COLO668 (cell line): ENCODE results near the gene TTLL11.

Source experiments
- DNase-seq: peaks from one replicate; lab custom pipeline; 2025; ENCODE audit not compliant: unreplicated experiment; lab: John Stamatoyannopoulos, UW

Gene TTLL11

GRCh38 chr9:121818841-121819427 is 274.2 kb downstream of the TTLL11 start:
- DNase-seq: no peak

DNA sequence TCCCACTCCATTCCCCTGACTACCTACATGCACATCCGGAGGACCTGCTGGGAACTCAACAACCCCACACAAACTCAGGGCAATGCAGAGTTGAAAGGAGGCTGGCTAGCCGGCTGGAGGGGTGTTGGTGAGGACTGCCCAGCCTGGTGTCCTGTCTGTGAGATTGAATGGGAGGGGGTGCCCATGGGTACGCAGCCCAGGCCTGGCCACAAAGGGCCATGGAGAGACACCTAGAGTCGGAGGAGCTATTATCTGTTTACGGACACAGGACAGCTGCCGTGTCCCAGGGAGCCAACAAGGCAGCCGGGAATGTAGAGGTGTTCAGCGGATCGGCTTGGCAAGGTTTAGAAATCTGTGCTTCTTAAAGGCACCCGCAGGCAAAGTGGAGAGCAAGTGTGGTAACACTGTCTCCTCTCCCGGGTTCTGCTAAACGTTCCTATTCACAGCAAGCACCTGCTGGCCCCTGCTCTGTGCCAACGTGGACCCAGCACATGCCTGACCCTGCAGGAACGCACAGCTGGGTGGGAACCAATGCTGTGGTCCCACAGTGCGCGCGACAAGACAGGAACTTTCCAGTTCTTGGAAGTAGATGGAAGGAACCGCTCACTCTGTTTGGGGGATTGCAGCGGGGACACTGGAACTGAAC is 275.0 kb downstream of the TTLL11 start:
- DNase-seq: no peak

DNA sequence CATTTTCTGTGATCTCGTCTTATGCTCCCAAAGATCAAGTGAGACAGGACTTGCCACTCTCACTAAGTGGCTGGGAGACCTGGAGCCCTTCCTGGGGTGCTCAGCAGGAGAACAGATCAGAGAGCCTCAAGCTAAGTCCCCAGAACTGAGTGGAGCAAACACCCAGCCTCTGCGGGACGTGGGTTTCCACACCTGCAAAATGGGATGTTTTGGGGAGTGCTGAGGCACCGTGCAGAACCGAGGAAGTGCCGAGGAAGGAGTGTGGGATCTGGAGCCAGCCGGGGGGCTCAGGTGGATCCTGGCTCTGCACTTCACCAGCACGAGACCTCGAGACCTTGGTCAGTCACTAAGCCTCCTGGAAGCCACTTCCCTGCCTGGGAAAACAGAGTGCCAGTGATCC is 275.6 kb downstream of the TTLL11 start:
- DNase-seq: no peak

DNA sequence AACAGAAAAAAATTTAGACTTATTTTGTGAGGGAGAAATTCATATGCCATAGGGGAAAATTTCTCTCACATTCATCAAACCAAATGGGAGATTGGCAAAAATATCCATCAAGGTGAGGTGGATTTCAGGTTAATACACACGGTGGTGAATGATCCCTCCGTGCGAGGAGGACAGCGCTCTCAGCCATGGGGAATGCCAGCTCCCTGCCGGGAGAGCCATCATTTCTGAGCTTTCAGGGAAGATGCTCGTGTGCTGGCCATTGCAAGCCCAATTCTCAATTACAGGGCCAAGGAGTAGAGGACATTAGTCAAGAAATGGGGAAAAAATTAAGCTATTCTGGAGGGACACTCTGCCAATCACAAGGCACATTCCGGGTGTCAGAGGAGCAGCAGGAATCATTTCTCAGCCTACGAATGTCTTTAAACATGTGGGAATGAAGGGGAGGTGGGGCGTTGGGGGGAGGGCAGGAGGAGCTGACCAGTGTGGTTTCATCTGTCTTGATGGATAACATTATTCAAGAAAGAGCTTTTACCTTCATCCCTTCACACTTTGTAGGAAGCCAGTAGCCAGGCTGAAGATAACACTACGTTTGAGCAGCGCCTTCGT is 276.2 kb downstream of the TTLL11 start:
- DNase-seq: no peak

GRCh38 chr9:121816449-121816817 is 276.7 kb downstream of the TTLL11 start:
- no peak for DNase-seq

- no peak for DNase-seq
These were observed 277.3 kb downstream of the TTLL11 start for GRCh38 chr9:121815546-121816448.

- no peak for DNase-seq
These were observed 278.0 kb downstream of the TTLL11 start for GRCh38 chr9:121815084-121815483.

- no peak for DNase-seq
These were observed 278.5 kb downstream of the TTLL11 start for GRCh38 chr9:121814594-121814993.

DNA sequence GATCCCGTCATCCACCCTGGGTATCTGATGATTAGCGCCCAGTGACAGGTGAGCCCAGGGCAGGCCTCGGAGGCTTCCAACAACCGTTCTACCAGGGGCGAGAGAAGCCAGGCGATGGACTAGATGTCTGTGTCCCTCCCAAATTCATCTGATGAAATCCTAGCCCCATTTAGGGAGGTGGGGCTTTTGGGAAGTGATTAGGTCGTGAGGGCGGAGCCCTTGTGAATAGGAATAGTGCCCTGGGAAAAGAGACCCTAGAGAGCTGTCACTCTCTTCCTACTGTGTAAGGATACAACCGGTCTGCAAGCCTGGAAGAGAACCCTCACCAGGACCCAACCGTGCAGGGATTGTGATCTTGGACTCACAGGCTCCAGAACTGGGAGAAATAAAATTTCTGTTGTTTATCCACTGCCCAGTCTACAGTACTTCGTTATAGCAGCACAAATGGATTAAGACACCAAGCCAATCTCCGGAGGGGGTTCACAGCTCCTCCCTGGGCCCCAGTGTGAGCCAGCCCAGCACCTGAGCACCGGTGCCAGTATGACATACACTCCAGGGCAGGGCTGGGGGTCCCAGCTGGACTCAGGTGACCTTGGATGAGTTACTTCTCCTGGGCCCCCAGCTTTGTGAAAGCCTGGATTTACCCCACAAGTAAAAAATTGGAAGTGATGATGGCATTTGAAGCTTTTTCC is 279.4 kb downstream of the TTLL11 start:
- DNase-seq: no peak

- DNase-seq: no peak
These were observed 280.9 kb downstream of the TTLL11 start for GRCh38 chr9:121812159-121812735.

DNA sequence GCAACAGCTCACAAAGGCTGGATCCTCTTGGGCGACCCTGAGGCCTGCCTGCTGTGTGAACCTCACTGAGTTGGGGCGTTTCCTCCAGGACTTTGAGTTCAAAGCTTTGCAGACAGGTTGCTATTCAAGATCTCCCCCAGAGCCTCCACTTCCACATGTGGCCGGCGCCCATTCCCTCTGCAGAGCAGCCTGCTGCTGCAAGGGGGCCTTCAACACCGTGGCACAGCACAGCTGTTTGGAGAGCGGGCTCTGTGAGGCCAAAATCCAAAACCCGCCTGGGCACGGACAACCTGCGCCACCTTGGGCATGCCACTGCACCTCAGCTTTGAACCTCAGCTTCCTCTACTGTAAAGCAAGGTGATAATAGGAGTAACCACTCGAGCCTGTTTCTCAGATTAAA is 281.4 kb downstream of the TTLL11 start:
- no peak for DNase-seq

- DNase-seq: no peak
These were observed 282.0 kb downstream of the TTLL11 start for GRCh38 chr9:121811140-121811539.

GRCh38 chr9:121810489-121810888 is 282.6 kb downstream of the TTLL11 start:
- no peak for DNase-seq

GRCh38 chr9:121809356-121810050 is 283.6 kb downstream of the TTLL11 start:
- DNase-seq: no peak

DNA sequence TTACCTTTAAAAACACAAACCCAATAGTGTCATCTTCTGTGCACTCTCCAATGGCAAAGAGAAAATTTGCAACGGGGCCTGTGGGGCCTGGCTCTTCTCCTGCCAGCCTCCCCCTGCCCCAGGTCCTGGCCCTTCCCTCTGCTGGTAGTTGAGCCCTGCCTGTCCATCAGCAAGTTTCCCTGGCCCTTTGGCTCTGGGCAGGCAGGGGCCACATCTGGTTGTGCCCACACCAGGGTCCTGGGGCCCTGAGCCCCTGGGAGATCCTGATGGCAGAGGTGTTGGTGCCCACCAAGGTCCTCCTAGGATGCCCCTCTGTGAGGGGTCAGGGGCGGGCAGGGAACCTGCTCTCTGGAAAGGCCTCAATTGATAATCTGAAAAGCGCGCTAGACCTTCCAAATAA is 284.3 kb downstream of the TTLL11 start:
- DNase-seq: no peak

DNA sequence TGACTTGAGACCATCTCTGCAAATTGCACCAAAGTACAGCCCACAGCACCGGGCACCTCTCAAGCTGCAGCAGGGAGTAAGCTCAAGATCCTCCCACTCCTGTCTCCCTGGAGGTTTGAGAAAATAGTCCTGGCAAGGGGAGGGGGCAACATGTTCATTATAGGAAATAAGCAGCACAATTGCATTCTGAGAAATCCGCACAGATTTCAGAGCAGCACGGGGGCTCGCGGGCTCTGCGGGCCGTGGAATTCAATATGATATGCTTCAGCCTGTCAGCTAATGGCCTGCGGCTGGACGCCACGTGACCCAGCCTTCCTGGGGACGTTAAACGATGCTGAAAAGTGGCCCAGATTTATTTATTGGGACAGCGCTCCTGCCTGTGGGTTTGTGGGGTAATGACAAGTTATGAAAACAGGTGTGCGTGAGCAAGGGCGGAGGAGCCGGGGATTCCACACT is 285.3 kb downstream of the TTLL11 start:
- DNase-seq: no peak

GRCh38 chr9:121807069-121807822 is 285.9 kb downstream of the TTLL11 start:
- DNase-seq: no peak

- no peak for DNase-seq
These were observed 290.4 kb downstream of the TTLL11 start for GRCh38 chr9:121802753-121803152.

GRCh38 chr9:121801579-121801978 is 291.5 kb downstream of the TTLL11 start:
- DNase-seq: no peak
